Smooth muscle cell (in vitro differentiated cells): Measurements from ENCODE around the gene IP6K1. TPM values are rescaled to one million over a fixed set of nuclear protein-coding genes. Genes with fewer than 3 reads are reported as not detected.

Experiments used
- DNase-seq: peaks from one replicate; lab custom pipeline; 2025; ENCODE audit not compliant: unreplicated experiment; lab: John Stamatoyannopoulos, UW
- H2AFZ ChIP-seq: fragments of 200-600 bp; sonication (generic); 2 replicates; pipeline ENCODE4 v1.6.0; 2016; ENCODE audit warnings: antibody characterized with exemption, low read depth, mild to moderate bottlenecking
- H3F3A ChIP-seq: fragments of 200-600 bp; sonication (generic); 2 replicates; pipeline ENCODE4 v1.6.0; 2017; ENCODE audit warnings: antibody characterized with exemption, low read depth
- H3K27ac ChIP-seq: fragments of 200-600 bp; sonication (generic); 2 replicates; pipeline ENCODE4 v1.5.1; 2016; ENCODE audit warnings: low read depth, mild to moderate bottlenecking
- H3K27me3 ChIP-seq: fragments of 200-600 bp; sonication (generic); 2 replicates; pipeline ENCODE4 v1.6.1; 2016; ENCODE audit warnings: low read depth, mild to moderate bottlenecking
- H3K36me3 ChIP-seq: fragments of 200-600 bp; sonication (generic); 2 replicates; pipeline ENCODE4 v1.5.1; 2016; ENCODE audit warnings: low read depth
- H3K4me1 ChIP-seq: fragments of 200-600 bp; sonication (generic); 2 replicates; pipeline ENCODE4 v1.5.1; 2016; ENCODE audit warnings: low read depth
- H3K4me2 ChIP-seq: fragments of 200-600 bp; sonication (generic); 2 replicates; pipeline ENCODE4 v1.6.0; 2016; ENCODE audit warnings: mild to moderate bottlenecking
- H3K4me3 ChIP-seq: fragments of 200-600 bp; sonication (generic); 2 replicates; pipeline ENCODE4 v1.5.1; 2016; ENCODE audit warnings: mild to moderate bottlenecking
- H3K79me2 ChIP-seq: fragments of 200-600 bp; sonication (generic); 2 replicates; pipeline ENCODE4 v1.6.0; 2016; ENCODE audit warnings: low read depth, mild to moderate bottlenecking
- H3K9ac ChIP-seq: fragments of 200-600 bp; sonication (generic); 2 replicates; pipeline ENCODE4 v1.6.0; 2016; ENCODE audit warnings: low read depth
- H3K9me3 ChIP-seq: fragments of 200-600 bp; sonication (generic); replicated peaks from 2 replicates; pipeline ENCODE4 v1.5.1; 2016; ENCODE audit warnings: low read depth
- H4K20me1 ChIP-seq: fragments of 200-600 bp; sonication (generic); 2 replicates; pipeline ENCODE4 v1.6.0; 2016; ENCODE audit warnings: low read depth
- CTCF ChIP-seq: fragments of 200-600 bp; sonication (generic); IDR thresholded peaks from 2 replicates; pipeline ENCODE4 v1.5.1; 2017; ENCODE audit warnings: borderline replicate concordance, mild to moderate bottlenecking, antibody characterized with exemption; ENCODE audit not compliant: insufficient read depth, poor library complexity, severe bottlenecking
- WGBS: methylation state at CpG from one replicate; pipeline ENCODE4 v1.1.7; 2016; ENCODE audit warnings: low lambda C conversion rate; 5-methylcytosine and 5-hydroxymethylcytosine counted together
- polyA plus RNA-seq: library from polyadenylated mRNA; unstranded; fragments of >200 nt; fragmentation: Nextera tagmentation; extraction: Ambion mirVana; gene quantifications from 2 replicates; pipeline ENCODE4 v1.2.1, GENCODE V29; 2016
- total RNA-seq: library from RNA; depleted of rRNA; stranded (reverse); fragments of >200 nt; gene quantifications from 2 replicates; pipeline ENCODE4 v1.2.3, GENCODE V29; 2014

Gene IP6K1
- total and polyA plus RNA-seq, 2 experiments from 2014 or later: 23.0 to 31.1 TPM

GRCh38 chr3:49794926-49795905 is 8.9 kb upstream of the IP6K1 start:
- Histone ChIP-seq H3K4me3 (no peak overlapping the region), H3K4me1 (no peaks in the 10 kb centered on the region), H3K27ac (no peak overlapping the region), H3F3A (no peaks in the 10 kb centered on the region), H3K79me2 (no peaks in the 10 kb centered on the region), H4K20me1 (no peaks in the 10 kb centered on the region), H3K27me3 (no peaks in the 10 kb centered on the region), H3K9me3 (no peaks in the 10 kb centered on the region), H3K36me3 (no peaks in the 10 kb centered on the region), H3K9ac (no peak overlapping the region), H2AFZ (no peak overlapping the region), H3K4me2 (no peak overlapping the region)
- TF ChIP-seq CTCF: no peak
- no peak for DNase-seq
- WGBS: 92% methylated on average over 24 of the region's 24 CpGs

- no peak overlapping the region for H3K4me3 ChIP-seq
- H3K36me3 ChIP-seq: no peaks in the 10 kb centered on the region
- no peak for DNase-seq
- TF ChIP-seq CTCF: no peak
- no peaks in the 10 kb centered on the region for H4K20me1 ChIP-seq
- WGBS: 89% methylated on average over 4 of the region's 4 CpGs
- no peak overlapping the region for H3K27ac ChIP-seq
- H2AFZ ChIP-seq: no peak overlapping the region
- no peaks in the 10 kb centered on the region for H3K9me3 ChIP-seq
- no peaks in the 10 kb centered on the region for H3K4me1 ChIP-seq
- no peaks in the 10 kb centered on the region for H3K27me3 ChIP-seq
- H3K4me2 ChIP-seq: no peak overlapping the region
- H3F3A ChIP-seq: peaks cover 3% of the 10 kb centered on the region
- H3K9ac ChIP-seq: no peak overlapping the region
- no peaks in the 10 kb centered on the region for H3K79me2 ChIP-seq
Observed at GRCh38 chr3:49794431-49794830, 8.1 kb upstream of the IP6K1 start.

- Histone ChIP-seq H3K27me3 (no peaks in the 10 kb centered on the region), H3K9me3 (no peaks in the 10 kb centered on the region), H3K4me3 (no peak overlapping the region), H3K4me1 (no peaks in the 10 kb centered on the region), H3K9ac (no peak overlapping the region), H3K36me3 (no peaks in the 10 kb centered on the region), H3F3A (peaks cover 3% of the 10 kb centered on the region), H4K20me1 (no peaks in the 10 kb centered on the region), H3K79me2 (no peaks in the 10 kb centered on the region), H2AFZ (no peak overlapping the region), H3K27ac (no peak overlapping the region), H3K4me2 (no peak overlapping the region)
- no peak for TF ChIP-seq CTCF
- 95% methylated on average over 13 of the region's 13 CpGs for WGBS
- no peak for DNase-seq
Observed at GRCh38 chr3:49793486-49794085, 7.2 kb upstream of the IP6K1 start.
